Bone marrow (tissue), 2 donors: ENCODE data around the gene IGF1R.

Source experiments
- DNase-seq, 2 donors: peaks; one replicate each; lab custom pipeline; 2025; lab: John Stamatoyannopoulos, UW

Gene IGF1R

GRCh38 chr15:98745650-98746374 lies 97.5 kb downstream of the IGF1R start:
- DNase-seq = no peak

- no peak for DNase-seq
These were observed 98.2 kb downstream of the IGF1R start for GRCh38 chr15:98746375-98747155.

GRCh38 chr15:98751767-98752166 lies 103.4 kb downstream of the IGF1R start:
- DNase-seq = no peak

GRCh38 chr15:98753726-98754656 lies 105.7 kb downstream of the IGF1R start:
- DNase-seq = no peak

GRCh38 chr15:98754657-98755022 lies 106.3 kb downstream of the IGF1R start:
- no peak for DNase-seq

GRCh38 chr15:98755138-98755537 lies 106.8 kb downstream of the IGF1R start:
- DNase-seq = no peak

GRCh38 chr15:98755781-98756180 lies 107.4 kb downstream of the IGF1R start:
- DNase-seq = no peak

- no peak for DNase-seq
These were observed 109.9 kb downstream of the IGF1R start for GRCh38 chr15:98758224-98758623.

GRCh38 chr15:98759277-98759676 lies 110.9 kb downstream of the IGF1R start:
- DNase-seq = no peak

- no peak for DNase-seq
These were observed 111.9 kb downstream of the IGF1R start for GRCh38 chr15:98760112-98760826.

- no peak for DNase-seq
These were observed 112.6 kb downstream of the IGF1R start for GRCh38 chr15:98760975-98761374.

GRCh38 chr15:98763179-98763578 lies 114.8 kb downstream of the IGF1R start:
- no peak for DNase-seq

GRCh38 chr15:98764291-98764690 lies 116.0 kb downstream of the IGF1R start:
- no peak for DNase-seq

GRCh38 chr15:98765610-98766009 lies 117.3 kb downstream of the IGF1R start:
- DNase-seq = no peak

- DNase-seq = no peak
These were observed 119.4 kb downstream of the IGF1R start for GRCh38 chr15:98767692-98768091.

GRCh38 chr15:98769867-98770266 lies 121.5 kb downstream of the IGF1R start:
- DNase-seq = no peak

- no peak for DNase-seq
These were observed 122.6 kb downstream of the IGF1R start for GRCh38 chr15:98770984-98771383.

- no peak for DNase-seq
These were observed 123.2 kb downstream of the IGF1R start for GRCh38 chr15:98771541-98771940.

GRCh38 chr15:98772895-98773294 lies 124.6 kb downstream of the IGF1R start:
- no peak for DNase-seq

- DNase-seq = no peak
These were observed 125.3 kb downstream of the IGF1R start for GRCh38 chr15:98773616-98774015.

GRCh38 chr15:98774756-98775497 lies 126.6 kb downstream of the IGF1R start:
- DNase-seq = no peak
